HK-2 (cell line): ENCODE results near the gene LGMN.
"Not testable (repeated sequence)": the region's sequence is repeated elsewhere in the genome, so short reads cannot be mapped to it uniquely, and the experiment has no call there.

Experiments used
- DNase-seq: peaks from one replicate; pipeline ENCODE4 v3.0.0-alpha.2; 2018; ENCODE audit not compliant: unreplicated experiment

LGMN gene

DNA sequence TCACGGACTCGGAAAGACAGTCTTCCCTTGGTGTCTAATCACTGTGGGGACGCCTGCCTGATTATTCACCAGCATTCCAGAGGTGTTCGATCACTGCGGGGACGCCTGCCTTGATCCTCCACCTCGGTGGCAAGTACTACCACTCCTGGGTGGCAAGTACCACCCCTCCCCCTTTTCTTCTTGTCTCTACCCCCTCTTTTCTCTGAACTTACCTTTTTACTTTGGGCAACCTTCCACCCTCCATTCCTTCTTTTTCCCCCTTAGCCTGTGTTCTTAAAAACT, 12.0 kb upstream of the LGMN start:
- DNase-seq, result peak; percentile 75

DNA sequence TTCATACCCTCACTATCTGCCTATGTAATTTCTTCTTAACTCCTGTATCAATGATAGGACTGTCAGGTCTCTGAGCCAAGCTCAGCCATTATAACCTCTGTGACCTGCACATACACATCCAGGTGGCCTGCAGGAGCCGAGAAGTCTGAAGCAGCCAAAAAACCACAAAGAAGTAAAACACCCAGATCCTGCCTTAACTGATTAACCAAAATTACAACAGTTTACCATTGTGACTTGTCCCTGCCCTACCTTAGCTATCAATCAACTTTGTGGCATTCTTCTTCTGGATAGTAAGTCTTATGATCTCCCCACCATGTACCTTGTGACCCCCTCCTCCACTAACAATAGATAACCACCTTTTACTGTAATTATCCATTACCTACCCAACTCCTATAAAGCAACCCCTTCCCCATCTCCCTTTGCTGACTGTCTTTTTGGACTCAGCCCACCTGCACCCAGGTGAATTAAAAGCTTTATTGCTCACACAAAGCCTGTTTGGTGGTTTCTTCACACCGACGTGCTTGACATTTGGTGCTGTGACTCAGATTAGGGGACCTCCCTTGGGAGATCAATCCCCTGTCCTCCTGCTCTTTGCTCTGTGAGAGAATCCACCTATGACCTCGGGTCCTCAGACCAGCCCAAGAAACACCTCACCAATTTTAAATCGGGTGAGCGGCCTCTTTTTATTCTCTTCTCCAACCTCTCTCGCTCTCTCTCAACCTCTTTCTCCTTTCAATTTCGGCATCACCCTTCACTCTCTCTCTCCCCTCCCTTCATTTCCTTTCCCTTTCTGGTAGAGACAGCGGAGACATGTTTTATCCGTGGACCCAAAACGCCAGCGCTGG, 11.5 kb upstream of the LGMN start:
- DNase-seq, result no peak

DNA sequence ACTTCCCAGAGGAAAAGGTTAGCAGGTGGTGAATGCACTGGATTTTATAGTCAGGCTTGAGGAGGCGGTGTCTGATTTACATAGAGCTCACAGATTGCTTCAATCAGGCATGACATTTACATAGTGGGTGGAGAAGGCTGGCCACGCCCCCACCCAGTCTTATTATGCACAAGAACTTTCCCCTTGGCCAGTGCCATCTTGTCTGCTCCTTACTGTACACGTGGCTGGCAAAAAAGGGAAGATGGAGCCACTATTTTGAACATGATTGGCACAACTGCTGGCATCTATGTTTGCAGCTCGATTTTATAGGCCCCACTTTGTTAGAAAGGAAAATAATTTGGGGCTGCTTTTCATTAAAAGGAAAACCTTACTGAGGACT, 10.9 kb upstream of the LGMN start:
- DNase-seq, result peak; percentile 54

DNA sequence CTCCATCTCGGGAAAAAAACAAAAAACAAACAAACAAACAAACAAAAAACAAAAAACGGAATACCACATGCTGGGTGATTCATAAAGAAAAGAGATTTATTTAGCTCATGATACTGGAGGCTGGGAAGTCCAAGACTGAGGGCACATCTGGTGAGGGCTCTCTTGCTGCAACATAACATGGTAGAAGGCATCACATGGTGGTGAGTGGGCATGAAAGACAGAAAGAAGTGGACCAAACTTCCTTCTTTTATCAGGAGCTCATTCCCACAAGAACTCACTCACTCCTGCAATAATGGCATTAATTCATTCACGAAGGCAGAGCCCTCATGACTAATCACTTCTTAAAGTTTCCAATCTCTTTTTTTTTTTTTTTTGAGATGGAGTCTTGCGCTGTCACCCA, 8.0 kb upstream of the LGMN start:
- no peak for DNase-seq

DNA sequence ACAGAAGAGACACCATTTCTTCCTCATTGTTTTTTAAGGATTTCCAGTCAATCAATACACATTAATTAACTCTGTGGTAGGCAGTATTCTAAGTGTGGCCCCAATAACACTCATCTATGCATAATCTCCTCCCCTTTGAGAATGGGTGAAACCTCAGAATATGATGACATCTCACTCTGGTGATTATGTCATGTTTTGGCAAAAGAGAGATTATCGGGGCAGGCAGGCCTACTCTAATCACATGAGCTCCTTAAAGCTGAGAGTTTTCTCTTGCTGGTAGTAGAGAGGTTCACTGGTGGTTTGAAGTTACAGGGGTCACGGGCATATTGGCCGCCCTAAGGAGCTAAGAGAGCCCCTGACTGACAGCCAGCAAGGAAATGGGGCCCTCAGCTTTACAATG, 7.1 kb upstream of the LGMN start:
- no peak for DNase-seq

DNA sequence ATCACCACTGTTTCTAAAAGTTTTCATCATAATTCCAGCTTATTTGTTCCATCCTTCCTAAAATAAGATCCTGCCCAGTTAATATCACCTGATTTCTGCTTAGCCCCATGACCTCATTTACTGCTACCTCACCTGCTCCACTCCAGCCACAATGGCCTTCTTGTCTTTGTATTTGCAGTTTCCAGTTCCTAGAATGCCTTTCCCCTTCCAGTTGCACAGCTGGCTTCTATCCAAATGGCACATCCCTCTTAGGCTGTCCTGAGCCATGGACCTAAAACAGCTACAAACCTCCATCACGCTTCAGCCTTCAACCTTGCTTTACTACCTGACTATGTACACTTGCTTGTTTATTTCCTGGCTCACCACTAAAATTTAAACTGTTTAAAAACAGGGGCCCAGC, 6.5 kb upstream of the LGMN start:
- DNase-seq, result no peak

DNA sequence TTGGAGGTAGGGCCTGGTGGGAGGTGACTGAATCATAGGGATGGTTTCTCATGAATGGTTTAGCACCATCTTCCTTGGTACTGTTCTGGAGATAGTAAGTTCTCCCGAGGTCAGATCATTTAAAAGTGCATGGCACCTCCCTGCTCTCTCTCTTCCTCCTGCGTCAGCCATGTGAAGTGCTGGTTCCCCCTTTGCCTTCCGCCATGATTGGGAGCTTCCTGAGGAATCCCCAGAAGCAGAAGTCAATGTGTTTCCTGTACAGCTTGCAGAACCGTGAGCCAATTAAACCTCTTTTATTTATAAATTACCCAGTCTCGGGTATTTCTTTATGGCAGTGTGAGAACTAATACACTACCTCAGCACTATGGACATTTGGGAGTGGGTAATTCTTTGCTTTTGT, 4.8 kb upstream of the LGMN start:
- no peak for DNase-seq

DNA sequence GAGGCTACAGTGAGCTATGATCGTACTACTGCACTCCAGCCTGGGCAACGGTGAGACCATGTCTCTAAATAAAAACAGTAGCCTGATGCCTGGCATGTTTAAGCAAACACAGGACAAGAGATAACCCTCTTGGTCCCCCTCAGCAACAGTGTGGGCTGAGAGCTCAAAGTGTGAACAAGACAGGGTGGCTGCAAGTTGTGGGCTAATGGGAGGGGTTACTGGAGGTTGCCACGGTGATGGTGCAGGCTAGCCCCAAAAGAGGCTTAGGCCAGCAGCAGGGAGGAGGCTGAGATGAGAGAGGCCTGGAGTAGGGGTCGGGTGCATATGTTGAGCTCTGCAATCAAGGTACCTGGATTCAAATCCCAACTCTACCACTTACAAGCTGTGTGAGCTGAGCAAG, 3.4 kb upstream of the LGMN start:
- no peak for DNase-seq

DNA sequence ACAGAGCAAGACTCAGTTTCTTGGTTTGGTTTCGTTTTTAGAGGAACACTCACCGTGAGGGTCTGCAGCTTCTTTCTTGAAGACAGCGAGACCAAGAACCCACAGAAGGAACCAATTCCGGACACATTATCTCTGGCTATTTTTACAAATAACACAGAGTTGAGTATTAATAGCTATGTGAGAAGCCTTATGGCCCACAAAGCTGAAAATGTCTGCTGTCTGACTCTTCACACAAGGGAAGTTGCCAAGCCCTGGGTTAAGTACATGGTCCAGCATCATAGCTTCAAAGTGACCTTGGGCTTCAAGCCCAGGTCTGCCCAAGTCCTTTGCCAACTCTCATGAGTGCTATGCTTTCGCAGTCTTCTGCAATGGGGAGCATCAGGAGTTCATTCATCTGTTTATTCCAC, 2.6 kb upstream of the LGMN start:
- DNase-seq, result no peak

DNA sequence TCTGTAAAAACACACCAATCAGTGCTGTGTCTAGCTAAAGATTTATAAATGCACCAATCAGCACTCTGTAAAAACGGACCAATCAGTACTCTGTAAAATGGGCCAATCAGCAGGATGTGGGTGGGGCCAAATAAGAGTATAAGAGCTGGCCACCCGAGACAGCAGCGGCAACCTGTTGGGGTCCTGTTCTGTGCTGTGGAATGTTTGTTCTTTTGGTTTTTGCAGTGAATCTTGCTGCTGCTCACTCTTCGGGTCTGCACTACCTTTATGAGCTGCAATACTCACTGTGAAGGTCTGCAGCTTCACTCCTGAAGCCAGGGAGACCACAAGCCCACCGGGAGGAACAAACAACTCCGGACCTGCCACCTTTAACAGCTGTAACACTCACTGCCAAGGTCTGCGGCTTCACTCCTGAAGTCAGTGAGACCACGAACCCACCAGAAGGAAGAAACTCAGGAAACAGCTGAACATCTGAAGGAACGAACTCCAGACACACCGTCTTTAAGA, 1.8 kb upstream of the LGMN start:
- not testable (repeated sequence) for DNase-seq

DNA sequence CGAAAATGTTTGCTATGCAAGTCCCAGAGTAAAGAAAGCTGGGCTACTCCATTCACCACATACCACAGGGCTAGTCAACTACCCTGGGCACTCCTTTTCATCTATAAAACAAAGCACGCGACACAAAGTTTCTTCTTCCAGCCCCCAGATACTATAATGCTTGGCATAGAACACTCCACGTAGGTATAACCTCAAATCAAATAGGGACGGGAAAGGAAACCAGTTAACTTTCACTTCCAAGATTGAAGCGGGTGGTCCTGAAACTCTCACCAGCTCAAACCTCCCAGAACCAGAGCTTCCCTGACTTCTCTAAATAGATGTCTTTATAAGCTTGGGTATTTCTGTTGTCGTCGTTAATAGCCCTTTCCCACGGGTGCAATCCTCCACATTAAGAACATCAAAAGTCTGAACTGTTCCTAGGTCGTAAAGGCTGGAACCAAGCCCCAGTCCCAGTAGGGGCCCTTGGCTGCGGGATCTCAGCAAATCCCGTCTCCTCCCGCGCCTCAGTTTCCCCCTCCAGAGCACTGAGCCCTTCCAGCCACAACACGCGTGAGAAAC, 647 bp downstream of the LGMN start:
- DNase-seq, result peak; percentile 16

DNA sequence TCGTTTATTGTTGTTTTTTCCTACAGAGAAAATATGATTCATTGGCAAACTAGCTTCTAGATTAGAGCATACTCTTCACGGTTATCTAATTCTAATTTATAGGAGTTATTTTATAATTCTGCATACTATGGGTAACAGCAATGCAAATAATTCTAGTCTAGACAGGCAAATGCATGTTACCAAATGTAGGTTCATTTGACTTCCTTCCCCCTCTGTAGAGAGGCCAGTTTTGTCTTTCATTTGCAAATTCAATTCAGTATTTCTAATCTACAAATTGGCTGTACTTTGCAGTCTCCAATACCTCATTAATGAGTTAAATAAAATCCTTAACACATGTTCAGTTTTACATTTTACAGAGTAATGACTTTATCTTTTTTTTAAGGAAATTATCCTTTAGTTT, 4.2 kb downstream of the LGMN start:
- no peak for DNase-seq

DNA sequence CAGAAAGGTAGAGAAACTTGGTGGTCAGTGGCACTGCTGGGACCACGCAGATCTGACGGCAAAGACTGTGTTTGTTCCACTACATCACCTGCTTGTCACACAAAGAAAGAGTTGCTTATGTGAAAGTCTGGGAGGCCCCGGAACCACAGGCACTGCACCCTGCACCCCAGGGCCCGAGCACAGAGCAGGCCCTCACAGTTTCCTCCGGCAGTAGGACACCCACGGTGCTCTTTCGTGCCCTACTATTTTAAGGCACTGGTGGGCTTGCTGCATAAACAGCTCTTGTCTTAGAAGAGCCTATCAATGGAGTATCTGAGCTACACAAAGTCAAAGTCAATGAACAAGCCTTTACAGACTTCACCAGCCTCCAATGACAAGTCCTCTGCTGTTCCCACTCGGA, 8.0 kb downstream of the LGMN start:
- DNase-seq, result no peak

DNA sequence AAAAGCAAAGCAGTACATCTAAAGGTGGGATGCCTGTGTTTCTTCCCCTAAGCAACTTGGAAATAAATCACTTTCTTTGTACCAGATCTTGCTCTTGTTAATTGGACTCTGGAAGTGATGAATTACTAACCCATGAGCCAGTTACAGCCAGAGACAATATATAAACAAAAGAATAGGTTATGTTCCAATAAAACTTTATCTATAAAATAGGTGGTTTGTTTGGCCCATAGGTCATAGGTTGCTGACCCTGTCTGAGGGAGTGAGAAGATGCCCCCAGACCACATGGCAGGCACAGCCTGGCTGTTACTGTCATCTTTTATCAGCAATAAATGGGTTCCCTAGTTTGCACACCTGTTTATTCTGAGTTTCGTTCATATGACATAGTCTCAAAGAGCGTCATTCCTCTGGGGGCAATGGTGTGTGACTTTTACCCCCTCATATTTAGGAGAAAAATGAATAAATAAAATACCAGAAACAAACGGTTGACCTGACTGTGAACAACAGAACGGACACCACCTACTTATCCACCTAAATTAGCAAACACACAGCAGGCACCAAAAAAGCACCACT, 10.7 kb downstream of the LGMN start:
- DNase-seq, result no peak

DNA sequence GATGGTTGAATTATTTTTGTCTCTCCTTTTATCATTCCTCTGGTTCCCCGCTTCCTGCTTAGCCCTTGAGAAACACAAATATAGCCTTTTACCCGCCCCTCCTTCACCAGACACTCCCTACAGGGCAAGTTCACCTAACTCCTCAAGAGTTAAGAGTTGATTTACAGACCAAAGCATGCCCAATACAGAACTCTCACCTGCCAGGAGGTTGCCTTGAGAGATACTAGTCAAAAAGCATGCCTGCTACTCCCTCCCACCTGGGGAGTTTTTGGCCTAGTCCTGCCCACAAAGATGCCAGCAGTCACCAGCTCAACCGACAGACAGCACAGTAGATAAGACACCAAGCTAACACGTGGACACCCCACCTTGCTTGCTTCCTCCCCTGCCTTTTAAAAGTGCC, 11.2 kb downstream of the LGMN start:
- DNase-seq, result no peak

DNA sequence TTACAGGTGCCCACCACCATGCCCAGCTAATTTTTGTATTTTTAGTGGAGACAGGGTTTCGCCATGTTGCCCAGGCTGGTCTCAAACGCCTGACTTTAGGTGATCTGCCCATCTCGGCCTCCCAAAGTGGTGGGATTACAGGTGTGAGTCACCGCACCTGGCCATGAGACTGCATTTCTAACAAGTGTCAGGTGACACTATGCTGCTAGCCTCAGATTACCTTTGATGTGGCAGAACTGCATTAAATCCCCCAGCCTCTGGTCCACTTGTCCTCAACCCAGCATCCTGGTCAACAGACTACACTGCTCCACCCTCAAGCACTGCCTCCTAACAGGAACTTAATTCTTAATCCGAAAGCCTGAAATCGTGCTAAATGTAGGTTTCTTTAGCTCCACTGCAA, 13.1 kb downstream of the LGMN start:
- DNase-seq, result no peak

DNA sequence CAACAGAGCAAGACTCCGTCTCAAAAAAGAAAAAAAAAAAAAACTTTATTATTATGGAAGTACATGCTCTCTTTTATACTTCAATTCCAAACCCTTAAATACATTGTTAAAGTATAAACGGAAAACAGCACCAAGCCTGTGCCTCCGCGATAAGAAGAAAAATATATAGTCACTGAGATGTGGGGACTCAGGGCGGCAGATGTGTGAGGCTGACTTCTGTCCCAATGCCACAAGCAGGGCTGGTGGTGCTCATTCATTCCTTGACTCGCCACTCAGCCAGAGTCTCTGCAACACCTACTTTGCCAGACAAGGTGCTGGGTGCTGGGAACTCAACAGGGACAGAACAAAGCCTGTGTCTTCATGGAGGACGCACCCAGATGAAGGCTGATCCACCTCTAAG, 13.8 kb downstream of the LGMN start:
- DNase-seq, result no peak

DNA sequence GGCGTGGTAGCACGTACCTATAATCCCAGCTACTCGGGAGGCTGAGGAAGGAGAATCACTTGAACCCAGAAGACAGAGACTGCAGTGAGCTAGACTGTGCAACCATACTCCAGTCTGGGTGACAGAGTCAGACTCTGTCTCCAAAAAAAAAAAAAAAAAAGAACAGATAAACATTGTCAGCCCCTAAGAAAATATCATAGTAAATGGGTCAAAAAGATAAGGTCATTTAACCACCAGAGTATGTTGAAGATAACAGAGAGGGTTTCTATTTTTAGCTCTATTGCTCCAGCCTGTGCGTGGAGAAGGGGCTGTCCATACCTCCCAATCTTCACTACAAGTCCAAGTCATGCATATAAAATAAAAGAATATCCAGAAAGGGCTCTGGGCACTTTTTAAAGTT, 15.4 kb downstream of the LGMN start:
- DNase-seq, result no peak

DNA sequence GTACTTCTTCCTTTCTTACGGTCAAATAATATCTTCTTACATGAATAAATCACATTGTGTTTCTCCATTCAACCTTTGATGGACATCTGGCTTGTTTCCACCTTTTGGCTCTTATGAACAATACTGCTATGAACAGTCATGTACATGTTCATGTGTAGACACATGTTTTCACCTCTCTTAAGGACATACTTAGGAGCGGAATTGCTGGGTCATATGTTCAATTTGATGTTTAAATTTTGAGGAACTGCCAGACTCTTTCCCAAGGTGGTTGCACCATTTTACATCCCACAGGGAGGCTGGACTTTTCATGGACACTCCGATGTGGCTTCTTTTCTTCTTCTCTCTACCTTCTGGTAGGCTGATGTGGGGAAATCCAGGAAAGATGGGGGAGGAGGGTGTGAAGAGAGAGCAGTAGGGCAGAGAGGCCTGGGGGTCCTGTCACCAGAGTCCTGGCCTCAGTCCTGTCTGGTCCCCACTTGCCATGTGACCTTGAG, 16.8 kb downstream of the LGMN start:
- DNase-seq, result no peak

DNA sequence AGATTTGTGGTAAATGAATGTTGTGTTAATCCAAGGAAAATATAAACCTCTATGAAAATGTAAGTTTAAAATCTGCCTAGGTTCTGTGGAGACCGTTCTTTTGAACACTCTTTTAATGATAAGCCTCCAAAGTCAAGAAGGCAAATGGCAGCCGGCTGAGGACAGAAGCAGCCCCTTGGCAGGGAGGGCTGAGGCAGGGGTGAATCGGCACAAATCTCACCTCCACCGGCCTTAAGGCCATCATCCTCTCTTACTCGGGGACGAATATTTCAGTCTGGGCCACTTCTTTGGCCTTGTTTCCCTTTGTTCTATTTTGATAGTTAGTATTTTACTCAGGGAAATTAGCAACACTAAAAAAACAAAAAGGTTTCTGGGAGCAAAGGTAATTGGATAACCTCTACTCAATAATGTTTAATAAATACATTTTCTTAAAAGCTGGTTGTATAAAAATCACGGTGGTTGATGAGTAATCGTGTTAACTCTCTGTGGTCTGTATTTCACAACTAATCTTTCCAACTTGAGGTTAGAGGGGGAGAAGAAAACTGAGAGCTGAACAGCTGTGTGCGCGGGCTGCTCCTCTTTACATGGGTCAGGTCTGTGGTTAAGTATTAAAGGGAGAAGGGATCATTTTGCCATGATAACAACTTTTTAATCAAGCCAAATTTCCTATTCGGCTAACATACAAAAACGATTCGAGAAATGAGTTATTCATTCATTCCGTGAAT, 18.6 kb downstream of the LGMN start:
- peak; percentile 29 for DNase-seq

DNA sequence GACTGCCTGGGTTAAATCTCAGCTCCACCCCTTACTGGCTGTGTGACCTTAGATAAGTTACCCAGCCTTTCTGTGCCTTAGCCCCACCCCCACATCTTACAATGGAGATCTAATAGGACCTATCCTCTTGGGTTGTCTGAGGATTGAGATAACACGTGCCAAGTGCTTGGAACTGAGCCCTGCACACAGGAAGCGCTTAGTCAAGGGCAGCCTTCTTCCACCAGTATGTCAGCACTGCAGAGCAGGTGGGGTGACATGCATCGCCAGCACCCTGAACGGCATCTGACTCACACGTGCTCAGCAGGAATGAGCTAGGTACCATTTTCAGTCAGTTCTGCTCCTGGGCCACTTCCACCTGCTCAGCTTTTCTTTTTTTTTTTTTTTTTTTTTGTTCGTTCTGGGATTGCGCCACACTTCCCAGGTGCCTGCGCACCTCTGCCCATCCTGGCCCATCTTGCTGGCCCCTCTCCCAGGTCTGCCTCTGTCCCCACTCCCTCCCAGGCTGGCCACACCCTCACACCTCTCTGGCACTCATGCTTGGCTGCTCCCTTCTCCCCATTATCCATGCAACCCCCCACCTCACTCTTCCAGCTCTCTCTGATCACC, 19.6 kb downstream of the LGMN start:
- DNase-seq, result peak; percentile 76

DNA sequence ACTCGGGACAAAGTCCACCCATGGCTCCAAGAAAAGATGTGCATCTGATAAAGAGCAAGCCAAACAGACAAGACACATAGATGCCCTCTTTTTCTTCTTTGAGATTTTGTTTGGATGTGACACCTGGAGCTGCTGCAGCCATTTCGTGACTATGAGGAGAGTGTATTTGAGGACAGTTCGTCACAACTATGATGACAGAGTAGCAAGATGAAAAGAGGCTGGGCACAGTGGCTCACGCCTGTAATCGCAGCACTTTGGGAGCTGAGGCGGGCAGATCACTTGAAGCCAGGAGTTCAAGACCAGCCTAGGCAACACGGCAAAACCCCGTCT, 21.5 kb downstream of the LGMN start:
- DNase-seq, result no peak
